WTC11 (cell line): ENCODE results near the gene ARSB. TPM values are rescaled to one million over a fixed set of nuclear protein-coding genes. Genes with fewer than 3 reads are reported as not detected.

Source experiments
- ATAC-seq: fragments of 200-7000 bp; cut with Tn5 transposase; 2 replicates; pipeline ENCODE4 v1.10.0; 2021; ENCODE audit warnings: mild to moderate bottlenecking, moderate library complexity
- CTCF ChIA-PET: fragments of 300-600 bp; sonication (Branson Sonifier 250); formaldehyde crosslinking; loops from one replicate; lab custom pipeline; 2021; ENCODE audit warnings: antibody characterized with exemption; lab: Charles Lee
- POLR2A ChIA-PET: fragments of 350-600 bp; sonication (Branson Sonifier 250); formaldehyde crosslinking; loops from one replicate; lab custom pipeline; 2021; ENCODE audit warnings: antibody characterized with exemption; lab: Charles Lee
- DNase-seq: peaks from one replicate; pipeline ENCODE4 v3.0.0; 2021; ENCODE audit warnings: low spot score
- H3K27ac Mint-ChIP-seq: 2 replicates; pipeline ENCODE4 v1.8.0; 2021; ENCODE audit warnings: mixed read lengths
- H3K27me3 Mint-ChIP-seq: 2 replicates; pipeline ENCODE4 v1.8.0; 2021; ENCODE audit warnings: low read depth, mild to moderate bottlenecking, moderate library complexity, mixed read lengths
- H3K36me3 Mint-ChIP-seq: 2 replicates; pipeline ENCODE4 v1.8.0; 2021; ENCODE audit warnings: mixed read lengths
- H3K4me1 Mint-ChIP-seq: 2 replicates; pipeline ENCODE4 v1.8.0; 2022; ENCODE audit warnings: mixed read lengths
- H3K4me3 Mint-ChIP-seq: 2 replicates; pipeline ENCODE4 v1.8.0; 2021; ENCODE audit warnings: mild to moderate bottlenecking, moderate library complexity, mixed read lengths
- H3K9me3 Mint-ChIP-seq: 2 replicates; pipeline ENCODE4 v1.8.0; 2021; ENCODE audit warnings: mixed read lengths
- ETV6 ChIP-seq: sonication (generic); formaldehyde crosslinking; IDR thresholded peaks from 2 replicates; pipeline ENCODE4 v1.8.1; 2022; ENCODE audit warnings: mild to moderate bottlenecking, missing genetic modification reagents
- NFE2L1 ChIP-seq: sonication (generic); formaldehyde crosslinking; IDR thresholded peaks from 2 replicates; pipeline ENCODE4 v1.8.1; 2023; ENCODE audit warnings: missing genetic modification reagents
- NR3C1 ChIP-seq: sonication (generic); formaldehyde crosslinking; conservative IDR thresholded peaks from 2 replicates; pipeline ENCODE4 v1.8.1; 2023; ENCODE audit warnings: low read depth, mild to moderate bottlenecking, missing genetic modification reagents
- RELA ChIP-seq: sonication (generic); formaldehyde crosslinking; IDR thresholded peaks from 2 replicates; pipeline ENCODE4 v1.8.1; 2022; ENCODE audit warnings: missing genetic modification reagents, mild to moderate bottlenecking, borderline replicate concordance
- SMAD3 ChIP-seq: sonication (generic); formaldehyde crosslinking; IDR thresholded peaks from 2 replicates; pipeline ENCODE4 v1.8.0; 2022; ENCODE audit warnings: missing genetic modification reagents, mild to moderate bottlenecking, borderline replicate concordance
- STAT6 ChIP-seq: sonication (generic); formaldehyde crosslinking; conservative IDR thresholded peaks from 2 replicates; pipeline ENCODE4 v1.8.1; 2023; ENCODE audit warnings: mild to moderate bottlenecking, low read depth, missing genetic modification reagents, moderate library complexity
- USF2 ChIP-seq: sonication (generic); formaldehyde crosslinking; IDR thresholded peaks from 2 replicates; pipeline ENCODE4 v1.8.1; 2023; ENCODE audit warnings: mild to moderate bottlenecking, missing genetic modification reagents, moderate library complexity
- ZNF416 ChIP-seq: fragments of 250-450 bp; sonication (Bioruptor Pico); IDR thresholded peaks from 2 replicates; pipeline ENCODE4 v1.9.0; 2021; ENCODE audit warnings: mild to moderate bottlenecking, inconsistent platforms
- ZNF532 ChIP-seq: fragments of 250-450 bp; sonication (Bioruptor Pico); IDR thresholded peaks from 2 replicates; pipeline ENCODE4 v1.9.0; 2021; ENCODE audit warnings: mild to moderate bottlenecking, borderline replicate concordance
- total RNA-seq: library from RNA; stranded (reverse); gene quantifications from 3 replicates; pipeline ENCODE4 v1.2.3, GENCODE V29; 2021
- TF ChIP-seq, protein P1 (sequence below): fragments of 250-450 bp; sonication (Bioruptor Pico); IDR thresholded peaks from 2 replicates; pipeline ENCODE4 v1.8.0; 2021; ENCODE audit warnings: mild to moderate bottlenecking
- TF ChIP-seq, protein P2 (sequence below): fragments of 250-450 bp; sonication (Bioruptor Pico); IDR thresholded peaks from 2 replicates; pipeline ENCODE4 v2.1.2; 2022; ENCODE audit warnings: mild to moderate bottlenecking, moderate library complexity
- TF ChIP-seq, protein P3 (sequence below): sonication (generic); formaldehyde crosslinking; IDR thresholded peaks from 2 replicates; pipeline ENCODE4 v1.8.0; 2022; ENCODE audit warnings: missing genetic modification reagents
- TF ChIP-seq, protein P4 (sequence below): sonication (generic); formaldehyde crosslinking; IDR thresholded peaks from 2 replicates; pipeline ENCODE4 v1.8.1; 2022; ENCODE audit warnings: low read depth, mild to moderate bottlenecking, moderate library complexity, missing genetic modification reagents, borderline replicate concordance

The ARSB gene
- total RNA-seq, 1 experiment from 2014 or later: 9.7 TPM

DNA sequence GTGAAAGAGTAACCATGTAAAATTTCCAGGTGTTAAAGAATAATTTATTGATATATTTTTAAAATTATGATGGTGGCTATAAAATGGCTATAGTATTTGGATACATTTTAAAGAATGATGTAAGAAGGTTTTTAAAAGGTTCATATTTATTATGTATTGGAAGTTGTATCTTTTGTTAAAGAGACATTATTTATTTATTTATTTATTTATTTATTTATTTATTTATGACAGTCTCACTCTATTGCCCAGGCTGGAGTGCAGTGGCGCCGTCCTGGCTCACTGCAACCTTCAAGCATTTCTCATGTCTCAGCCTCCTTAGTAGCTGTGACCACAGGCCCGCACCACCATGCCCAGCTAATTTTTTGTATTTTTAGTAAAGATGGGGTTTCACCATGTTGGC, 247.0 kb downstream of the ARSB start:
- Mint-ChIP-seq H3K4me1 (no peaks in the 10 kb centered on the region), H3K36me3 (0 out of 2 replicates have a peak, but pooled peaks cover 3% of the 10 kb centered on the region), H3K27me3 (no peaks in the 10 kb centered on the region), H3K27ac (no peak overlapping the region), H3K9me3 (peaks cover 13% of the 10 kb centered on the region), H3K4me3 (no peak overlapping the region)
- POLR2A ChIA-PET: interaction anchor here (0.6 kb wide), 1 partner anchor 175 kb away, joined by 4 read pairs; no protein-coding TSS in a partner anchor
- no peak for TF ChIP-seq SMAD3 (CRISPR knock-in tag)
- no peak for TF ChIP-seq ZNF532
- TF ChIP-seq, protein P1, sequence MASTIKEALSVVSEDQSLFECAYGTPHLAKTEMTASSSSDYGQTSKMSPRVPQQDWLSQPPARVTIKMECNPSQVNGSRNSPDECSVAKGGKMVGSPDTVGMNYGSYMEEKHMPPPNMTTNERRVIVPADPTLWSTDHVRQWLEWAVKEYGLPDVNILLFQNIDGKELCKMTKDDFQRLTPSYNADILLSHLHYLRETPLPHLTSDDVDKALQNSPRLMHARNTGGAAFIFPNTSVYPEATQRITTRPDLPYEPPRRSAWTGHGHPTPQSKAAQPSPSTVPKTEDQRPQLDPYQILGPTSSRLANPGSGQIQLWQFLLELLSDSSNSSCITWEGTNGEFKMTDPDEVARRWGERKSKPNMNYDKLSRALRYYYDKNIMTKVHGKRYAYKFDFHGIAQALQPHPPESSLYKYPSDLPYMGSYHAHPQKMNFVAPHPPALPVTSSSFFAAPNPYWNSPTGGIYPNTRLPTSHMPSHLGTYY (CRISPR knock-in tag): no peak
- no peak for TF ChIP-seq NR3C1 (CRISPR knock-in tag)
- no peak for TF ChIP-seq NFE2L1 (CRISPR knock-in tag)
- TF ChIP-seq, protein P2, sequence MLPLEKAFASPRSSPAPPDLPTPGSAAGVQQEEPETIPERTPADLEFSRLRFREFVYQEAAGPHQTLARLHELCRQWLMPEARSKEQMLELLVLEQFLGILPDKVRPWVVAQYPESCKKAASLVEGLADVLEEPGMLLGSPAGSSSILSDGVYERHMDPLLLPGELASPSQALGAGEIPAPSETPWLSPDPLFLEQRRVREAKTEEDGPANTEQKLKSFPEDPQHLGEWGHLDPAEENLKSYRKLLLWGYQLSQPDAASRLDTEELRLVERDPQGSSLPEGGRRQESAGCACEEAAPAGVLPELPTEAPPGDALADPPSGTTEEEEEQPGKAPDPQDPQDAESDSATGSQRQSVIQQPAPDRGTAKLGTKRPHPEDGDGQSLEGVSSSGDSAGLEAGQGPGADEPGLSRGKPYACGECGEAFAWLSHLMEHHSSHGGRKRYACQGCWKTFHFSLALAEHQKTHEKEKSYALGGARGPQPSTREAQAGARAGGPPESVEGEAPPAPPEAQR (CRISPR knock-in tag): no peak
- TF ChIP-seq ETV6: no peak
- no peak for TF ChIP-seq ZNF416
- TF ChIP-seq, protein P3, sequence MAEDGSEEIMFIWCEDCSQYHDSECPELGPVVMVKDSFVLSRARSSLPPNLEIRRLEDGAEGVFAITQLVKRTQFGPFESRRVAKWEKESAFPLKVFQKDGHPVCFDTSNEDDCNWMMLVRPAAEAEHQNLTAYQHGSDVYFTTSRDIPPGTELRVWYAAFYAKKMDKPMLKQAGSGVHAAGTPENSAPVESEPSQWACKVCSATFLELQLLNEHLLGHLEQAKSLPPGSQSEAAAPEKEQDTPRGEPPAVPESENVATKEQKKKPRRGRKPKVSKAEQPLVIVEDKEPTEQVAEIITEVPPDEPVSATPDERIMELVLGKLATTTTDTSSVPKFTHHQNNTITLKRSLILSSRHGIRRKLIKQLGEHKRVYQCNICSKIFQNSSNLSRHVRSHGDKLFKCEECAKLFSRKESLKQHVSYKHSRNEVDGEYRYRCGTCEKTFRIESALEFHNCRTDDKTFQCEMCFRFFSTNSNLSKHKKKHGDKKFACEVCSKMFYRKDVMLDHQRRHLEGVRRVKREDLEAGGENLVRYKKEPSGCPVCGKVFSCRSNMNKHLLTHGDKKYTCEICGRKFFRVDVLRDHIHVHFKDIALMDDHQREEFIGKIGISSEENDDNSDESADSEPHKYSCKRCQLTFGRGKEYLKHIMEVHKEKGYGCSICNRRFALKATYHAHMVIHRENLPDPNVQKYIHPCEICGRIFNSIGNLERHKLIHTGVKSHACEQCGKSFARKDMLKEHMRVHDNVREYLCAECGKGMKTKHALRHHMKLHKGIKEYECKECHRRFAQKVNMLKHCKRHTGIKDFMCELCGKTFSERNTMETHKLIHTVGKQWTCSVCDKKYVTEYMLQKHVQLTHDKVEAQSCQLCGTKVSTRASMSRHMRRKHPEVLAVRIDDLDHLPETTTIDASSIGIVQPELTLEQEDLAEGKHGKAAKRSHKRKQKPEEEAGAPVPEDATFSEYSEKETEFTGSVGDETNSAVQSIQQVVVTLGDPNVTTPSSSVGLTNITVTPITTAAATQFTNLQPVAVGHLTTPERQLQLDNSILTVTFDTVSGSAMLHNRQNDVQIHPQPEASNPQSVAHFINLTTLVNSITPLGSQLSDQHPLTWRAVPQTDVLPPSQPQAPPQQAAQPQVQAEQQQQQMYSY: no peak
- TF ChIP-seq STAT6 (CRISPR knock-in tag): no peak
- no peak for TF ChIP-seq RELA (CRISPR knock-in tag)
- no peak for TF ChIP-seq USF2 (CRISPR knock-in tag)
- TF ChIP-seq, protein P4, sequence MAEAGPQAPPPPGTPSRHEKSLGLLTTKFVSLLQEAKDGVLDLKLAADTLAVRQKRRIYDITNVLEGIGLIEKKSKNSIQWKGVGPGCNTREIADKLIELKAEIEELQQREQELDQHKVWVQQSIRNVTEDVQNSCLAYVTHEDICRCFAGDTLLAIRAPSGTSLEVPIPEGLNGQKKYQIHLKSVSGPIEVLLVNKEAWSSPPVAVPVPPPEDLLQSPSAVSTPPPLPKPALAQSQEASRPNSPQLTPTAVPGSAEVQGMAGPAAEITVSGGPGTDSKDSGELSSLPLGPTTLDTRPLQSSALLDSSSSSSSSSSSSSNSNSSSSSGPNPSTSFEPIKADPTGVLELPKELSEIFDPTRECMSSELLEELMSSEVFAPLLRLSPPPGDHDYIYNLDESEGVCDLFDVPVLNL: no peak
- ATAC-seq: no peak
- CTCF ChIA-PET: no interaction called here
- DNase-seq: no peak
